ENCODE results near the gene RCSD1. TPM values are rescaled to one million over a fixed set of nuclear protein-coding genes. Genes with fewer than 3 reads are reported as not detected.

RCSD1 gene
- total RNA-seq, 1 donor from 2014 or later, result 0.98 TPM

- Histone ChIP-seq H3K9ac (ENCODE audit: low read length) (no peak overlapping the region), H3K36me3 (ENCODE audit: insufficient read depth, low read length) (peaks cover 4% of the 10 kb centered on the region), H3K79me2 (ENCODE audit: insufficient read depth, low read length) (peaks cover 95% of the 10 kb centered on the region), H2AFZ (ENCODE audit: low read depth, low read length) (no peak overlapping the region), H3K9me3 (ENCODE audit: insufficient read depth, low read depth, low read length) (no peaks in the 10 kb centered on the region), H3K4me3 (ENCODE audit: insufficient read depth, low read depth, low read length) (no peak overlapping the region), H4K20me1 (ENCODE audit: insufficient read depth, low read length) (peaks cover 87% of the 10 kb centered on the region), H3K27ac (ENCODE audit: low read depth, low read length) (no peak overlapping the region), H3K27me3 (ENCODE audit: insufficient read depth, low read length) (no peaks in the 10 kb centered on the region), H3K4me1 (ENCODE audit: insufficient read depth, low read length) (no peaks in the 10 kb centered on the region), H3K4me2 (ENCODE audit: low read length) (no peak overlapping the region)
- DNase-seq (ENCODE audit: low read depth), result no peak
- H3K4me3 Mint-ChIP-seq (ENCODE audit: unreplicated experiment), result no peak overlapping the region
- H3K27ac Mint-ChIP-seq (ENCODE audit: unreplicated experiment), result no peak overlapping the region
- no peak for FAIRE-seq
- no peak for TF ChIP-seq EZH2 (IDR thresholded peaks at IDR 0.05; ENCODE audit: insufficient read depth, low read length)
- TF ChIP-seq CTCF (IDR thresholded peaks at IDR 0.05; ENCODE audit: insufficient read depth, low read depth, low read length), result no peak
- no peaks in the 10 kb centered on the region for H3K27me3 Mint-ChIP-seq (ENCODE audit: low read depth, unreplicated experiment)
- peaks cover 2% of the 10 kb centered on the region for H3K9me3 Mint-ChIP-seq (ENCODE audit: unreplicated experiment)
- H3K36me3 Mint-ChIP-seq (ENCODE audit: low read depth, unreplicated experiment), result peaks cover 26% of the 10 kb centered on the region
- H3K4me1 Mint-ChIP-seq (ENCODE audit: low read depth, unreplicated experiment), result peaks cover 11% of the 10 kb centered on the region
Observed at GRCh38 chr1:167734841-167735240, 104.8 kb downstream of the RCSD1 start.

GRCh38 chr1:167737169-167737568 is 107.1 kb downstream of the RCSD1 start:
- no peak overlapping the region for H2AFZ ChIP-seq (ENCODE audit: low read depth, low read length)
- peaks cover 88% of the 10 kb centered on the region for H4K20me1 ChIP-seq (ENCODE audit: insufficient read depth, low read length)
- no peaks in the 10 kb centered on the region for H3K27me3 ChIP-seq (ENCODE audit: insufficient read depth, low read length)
- no peaks in the 10 kb centered on the region for H3K4me1 ChIP-seq (ENCODE audit: insufficient read depth, low read length)
- no peak overlapping the region for H3K9ac ChIP-seq (ENCODE audit: low read length)
- DNase-seq (ENCODE audit: low read depth), result no peak
- TF ChIP-seq EZH2 (IDR thresholded peaks at IDR 0.05; ENCODE audit: insufficient read depth, low read length), result no peak
- TF ChIP-seq CTCF (IDR thresholded peaks at IDR 0.05; ENCODE audit: insufficient read depth, low read depth, low read length), result no peak
- H3K36me3 Mint-ChIP-seq (ENCODE audit: low read depth, unreplicated experiment), result peaks cover 23% of the 10 kb centered on the region
- FAIRE-seq, result no peak
- peaks cover 4% of the 10 kb centered on the region for H3K9me3 Mint-ChIP-seq (ENCODE audit: unreplicated experiment)
- H3K4me3 Mint-ChIP-seq (ENCODE audit: unreplicated experiment), result no peak overlapping the region
- H3K79me2 ChIP-seq (ENCODE audit: insufficient read depth, low read length), result peaks cover 95% of the 10 kb centered on the region
- H3K4me1 Mint-ChIP-seq (ENCODE audit: low read depth, unreplicated experiment), result peaks cover 14% of the 10 kb centered on the region
- H3K4me2 ChIP-seq (ENCODE audit: low read length), result no peak overlapping the region
- no peak overlapping the region for H3K4me3 ChIP-seq (ENCODE audit: insufficient read depth, low read depth, low read length)
- H3K9me3 ChIP-seq (ENCODE audit: insufficient read depth, low read depth, low read length), result no peaks in the 10 kb centered on the region
- no peak overlapping the region for H3K27ac ChIP-seq (ENCODE audit: low read depth, low read length)
- no peaks in the 10 kb centered on the region for H3K36me3 ChIP-seq (ENCODE audit: insufficient read depth, low read length)
- no peaks in the 10 kb centered on the region for H3K27me3 Mint-ChIP-seq (ENCODE audit: low read depth, unreplicated experiment)
- no peak overlapping the region for H3K27ac Mint-ChIP-seq (ENCODE audit: unreplicated experiment)

GRCh38 chr1:167738158-167738557 is 108.1 kb downstream of the RCSD1 start:
- no peak for FAIRE-seq
- no peak overlapping the region for H3K27ac Mint-ChIP-seq (ENCODE audit: unreplicated experiment)
- H4K20me1 ChIP-seq (ENCODE audit: insufficient read depth, low read length), result peaks cover 88% of the 10 kb centered on the region

More at GRCh38 chr1:167738158-167738557, 108.1 kb downstream of the RCSD1 start:
- peak; percentile 51 for DNase-seq (ENCODE audit: low read depth)
- Histone ChIP-seq H3K9me3 (ENCODE audit: insufficient read depth, low read depth, low read length) (no peaks in the 10 kb centered on the region), H3K4me2 (ENCODE audit: low read length) (no peak overlapping the region), H2AFZ (ENCODE audit: low read depth, low read length) (no peak overlapping the region), H3K36me3 (ENCODE audit: insufficient read depth, low read length) (no peaks in the 10 kb centered on the region), H3K9ac (ENCODE audit: low read length) (no peak overlapping the region), H3K79me2 (ENCODE audit: insufficient read depth, low read length) (peaks cover 90% of the 10 kb centered on the region), H3K4me1 (ENCODE audit: insufficient read depth, low read length) (no peaks in the 10 kb centered on the region), H3K27ac (ENCODE audit: low read depth, low read length) (no peak overlapping the region), H3K27me3 (ENCODE audit: insufficient read depth, low read length) (no peaks in the 10 kb centered on the region), H3K4me3 (ENCODE audit: insufficient read depth, low read depth, low read length) (no peak overlapping the region)
- Mint-ChIP-seq H3K9me3 (ENCODE audit: unreplicated experiment) (peaks cover 4% of the 10 kb centered on the region), H3K36me3 (ENCODE audit: low read depth, unreplicated experiment) (peaks cover 20% of the 10 kb centered on the region), H3K4me3 (ENCODE audit: unreplicated experiment) (no peak overlapping the region), H3K4me1 (ENCODE audit: low read depth, unreplicated experiment) (peaks cover 19% of the 10 kb centered on the region), H3K27me3 (ENCODE audit: low read depth, unreplicated experiment) (no peaks in the 10 kb centered on the region)
- no peak for TF ChIP-seq CTCF (IDR thresholded peaks at IDR 0.05; ENCODE audit: insufficient read depth, low read depth, low read length)
- no peak for TF ChIP-seq EZH2 (IDR thresholded peaks at IDR 0.05; ENCODE audit: insufficient read depth, low read length)

Measured in astrocyte (in vitro differentiated cells and primary cell).